HFFc6 (cell line): ENCODE data around the gene ARHGAP28. TPM values are rescaled to one million over a fixed set of nuclear protein-coding genes. Genes with fewer than 3 reads are reported as not detected.

Experiments used
- DNase-seq: peaks from one replicate; pipeline ENCODE4 v3.0.0-alpha.2; 2018
- H3K27ac Mint-ChIP-seq: 2 replicates; pipeline ENCODE4 v1.8.0; 2020; ENCODE audit warnings: mild to moderate bottlenecking, mixed read lengths
- H3K27me3 Mint-ChIP-seq: 2 replicates; pipeline ENCODE4 v1.8.0; 2021; ENCODE audit warnings: mild to moderate bottlenecking, moderate library complexity, mixed read lengths; ENCODE audit not compliant: insufficient read depth
- H3K36me3 Mint-ChIP-seq: 2 replicates; pipeline ENCODE4 v1.8.0; 2021; ENCODE audit warnings: low read depth, mixed read lengths
- H3K4me1 Mint-ChIP-seq: 2 replicates; pipeline ENCODE4 v1.8.0; 2020; ENCODE audit warnings: low read depth, mixed read lengths
- H3K4me3 Mint-ChIP-seq: 2 replicates; pipeline ENCODE4 v1.8.0; 2020; ENCODE audit warnings: mild to moderate bottlenecking, moderate library complexity, mixed read lengths
- H3K9me3 Mint-ChIP-seq: 2 replicates; pipeline ENCODE4 v1.8.0; 2020; ENCODE audit warnings: mild to moderate bottlenecking, mixed read lengths
- total RNA-seq, 6 experiments: library from RNA; stranded (reverse); fragmentation: NEBNext Ultra II Directional; extraction: Animal tissue kit (Norgen Biotek cat#: 25700); gene quantifications; 2 replicates in 1 of 6; 3 replicates in 5 of 6; pipeline ENCODE4 v1.2.3, GENCODE V29; 2021
- TF ChIP-seq, protein P1 (sequence below): fragments of 200-600 bp; sonication (generic); IDR thresholded peaks from 2 replicates; pipeline ENCODE4 v1.5.0; 2021; ENCODE audit warnings: antibody characterized with exemption, mild to moderate bottlenecking

ARHGAP28 gene
- total RNA-seq, 6 experiments from 2014 or later, result 0.05 to 0.97 (median 0.39) TPM; not detected in 1

DNA sequence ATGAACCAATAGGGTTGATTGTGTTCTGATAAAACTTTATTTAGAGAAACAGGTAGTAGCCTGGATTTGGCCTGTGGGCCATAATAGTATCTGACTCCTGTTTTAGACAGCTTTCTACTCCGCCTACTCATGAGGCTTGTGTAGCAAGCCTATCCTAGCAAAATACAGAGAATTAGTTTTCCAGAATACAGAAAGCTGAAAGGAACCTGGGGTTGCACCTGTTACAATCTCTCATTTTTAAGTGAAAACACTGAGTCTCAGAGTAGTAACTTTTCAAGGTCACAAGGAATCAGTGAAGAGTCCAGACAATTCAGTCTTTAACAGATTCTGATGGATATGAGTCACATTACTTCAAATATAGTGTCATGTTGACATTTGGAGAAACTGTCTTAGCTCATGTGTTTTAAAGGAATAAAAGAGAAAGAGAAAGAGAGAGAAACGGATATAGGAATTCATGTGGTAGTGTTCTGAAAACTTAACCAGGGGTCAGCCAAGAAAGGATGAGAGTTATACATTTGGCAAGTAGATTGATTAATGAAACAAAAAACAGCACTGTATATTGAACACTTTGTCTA lies 17.0 kb downstream of the ARHGAP28 start:
- no peaks in the 10 kb centered on the region for H3K36me3 Mint-ChIP-seq
- DNase-seq, result no peak
- H3K9me3 Mint-ChIP-seq, result peaks cover 23% of the 10 kb centered on the region; the same call in 1 of the 2 replicates
- H3K4me3 Mint-ChIP-seq, result no peak overlapping the region
- TF ChIP-seq, protein P1, sequence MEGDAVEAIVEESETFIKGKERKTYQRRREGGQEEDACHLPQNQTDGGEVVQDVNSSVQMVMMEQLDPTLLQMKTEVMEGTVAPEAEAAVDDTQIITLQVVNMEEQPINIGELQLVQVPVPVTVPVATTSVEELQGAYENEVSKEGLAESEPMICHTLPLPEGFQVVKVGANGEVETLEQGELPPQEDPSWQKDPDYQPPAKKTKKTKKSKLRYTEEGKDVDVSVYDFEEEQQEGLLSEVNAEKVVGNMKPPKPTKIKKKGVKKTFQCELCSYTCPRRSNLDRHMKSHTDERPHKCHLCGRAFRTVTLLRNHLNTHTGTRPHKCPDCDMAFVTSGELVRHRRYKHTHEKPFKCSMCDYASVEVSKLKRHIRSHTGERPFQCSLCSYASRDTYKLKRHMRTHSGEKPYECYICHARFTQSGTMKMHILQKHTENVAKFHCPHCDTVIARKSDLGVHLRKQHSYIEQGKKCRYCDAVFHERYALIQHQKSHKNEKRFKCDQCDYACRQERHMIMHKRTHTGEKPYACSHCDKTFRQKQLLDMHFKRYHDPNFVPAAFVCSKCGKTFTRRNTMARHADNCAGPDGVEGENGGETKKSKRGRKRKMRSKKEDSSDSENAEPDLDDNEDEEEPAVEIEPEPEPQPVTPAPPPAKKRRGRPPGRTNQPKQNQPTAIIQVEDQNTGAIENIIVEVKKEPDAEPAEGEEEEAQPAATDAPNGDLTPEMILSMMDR, result no peak
- no peaks in the 10 kb centered on the region; the same call in 1 of the 2 replicates for H3K4me1 Mint-ChIP-seq
- H3K27me3 Mint-ChIP-seq, result no peaks in the 10 kb centered on the region; the same call in 1 of the 2 replicates
- H3K27ac Mint-ChIP-seq, result no peak overlapping the region; the same call in 1 of the 2 replicates

DNA sequence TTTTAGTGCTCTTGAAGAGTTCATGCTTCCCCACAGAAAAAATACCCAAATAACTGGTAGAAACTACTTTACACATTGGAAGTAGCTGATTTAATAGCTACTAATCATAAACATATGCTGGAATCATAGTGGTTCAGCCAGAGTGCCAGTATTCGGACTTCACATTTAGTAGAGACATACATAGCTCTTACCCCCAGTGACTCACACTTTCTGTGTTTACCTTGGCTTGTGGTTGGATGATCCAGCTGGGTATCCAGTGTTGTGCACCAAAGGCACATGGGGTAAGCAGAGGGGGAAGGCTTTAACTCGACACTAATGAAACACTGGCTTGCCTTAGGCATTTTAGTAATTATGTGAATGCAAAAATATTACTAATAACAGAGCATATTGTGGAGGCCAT lies 18.1 kb downstream of the ARHGAP28 start:
- peak; percentile 48 for DNase-seq
- no peak overlapping the region for H3K27ac Mint-ChIP-seq
- TF ChIP-seq, protein P1, result no peak
- no peak overlapping the region for H3K4me3 Mint-ChIP-seq
- no peaks in the 10 kb centered on the region; the same call in 1 of the 2 replicates for H3K27me3 Mint-ChIP-seq
- peaks cover 18% of the 10 kb centered on the region for H3K9me3 Mint-ChIP-seq
- H3K36me3 Mint-ChIP-seq, result no peaks in the 10 kb centered on the region
- no peaks in the 10 kb centered on the region; the same call in 1 of the 2 replicates for H3K4me1 Mint-ChIP-seq

DNA sequence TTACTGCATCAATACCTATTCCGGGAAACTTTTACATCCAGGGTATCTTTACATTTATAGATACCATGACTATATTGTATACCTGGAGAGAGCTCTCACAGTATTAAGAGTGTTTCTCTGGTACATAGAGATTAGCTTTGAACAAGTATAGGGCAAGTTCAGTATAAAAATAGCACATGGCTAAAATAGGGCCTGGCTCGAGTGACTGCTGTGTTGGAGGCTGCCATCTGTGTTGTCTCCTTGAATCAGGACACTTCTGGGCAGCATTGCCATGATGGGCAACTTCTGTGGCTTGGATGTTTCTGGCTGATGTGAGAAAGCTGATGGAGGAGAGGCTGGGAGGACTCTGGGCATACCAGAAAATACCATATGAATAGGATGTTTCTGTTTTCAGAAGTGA lies 18.7 kb downstream of the ARHGAP28 start:
- no peaks in the 10 kb centered on the region for H3K36me3 Mint-ChIP-seq
- no peak overlapping the region for H3K27ac Mint-ChIP-seq
- H3K9me3 Mint-ChIP-seq, result peaks cover 15% of the 10 kb centered on the region
- no peaks in the 10 kb centered on the region; the same call in 1 of the 2 replicates for H3K27me3 Mint-ChIP-seq
- H3K4me3 Mint-ChIP-seq, result no peak overlapping the region
- no peaks in the 10 kb centered on the region; the same call in 1 of the 2 replicates for H3K4me1 Mint-ChIP-seq
- DNase-seq, result no peak
- TF ChIP-seq, protein P1, result no peak

DNA sequence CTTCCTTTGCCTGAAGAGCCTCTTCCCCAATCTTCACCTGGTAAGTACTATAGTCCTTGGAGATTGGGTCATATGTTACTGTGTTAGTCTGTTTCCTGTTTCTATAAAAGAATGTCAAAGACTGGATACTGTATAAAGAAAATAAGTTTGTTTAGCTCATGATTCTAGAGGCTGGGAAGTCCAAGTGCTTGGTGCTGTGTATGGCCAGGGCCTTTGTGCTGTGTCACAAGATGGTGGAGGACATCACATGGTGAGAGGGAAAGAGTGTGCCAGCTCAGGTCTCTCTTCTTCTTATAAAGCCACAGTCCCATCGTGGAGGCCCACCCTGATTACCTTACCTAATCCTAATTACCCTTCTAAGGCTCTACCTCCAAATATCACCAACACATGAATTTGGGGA lies 20.9 kb downstream of the ARHGAP28 start:
- Mint-ChIP-seq H3K27ac (no peak overlapping the region), H3K4me1 (no peaks in the 10 kb centered on the region; the same call in 1 of the 2 replicates), H3K27me3 (no peaks in the 10 kb centered on the region; the same call in none of the 2 replicates), H3K9me3 (peaks cover 15% of the 10 kb centered on the region), H3K36me3 (no peaks in the 10 kb centered on the region), H3K4me3 (no peak overlapping the region)
- no peak for DNase-seq
- TF ChIP-seq, protein P1, result no peak

DNA sequence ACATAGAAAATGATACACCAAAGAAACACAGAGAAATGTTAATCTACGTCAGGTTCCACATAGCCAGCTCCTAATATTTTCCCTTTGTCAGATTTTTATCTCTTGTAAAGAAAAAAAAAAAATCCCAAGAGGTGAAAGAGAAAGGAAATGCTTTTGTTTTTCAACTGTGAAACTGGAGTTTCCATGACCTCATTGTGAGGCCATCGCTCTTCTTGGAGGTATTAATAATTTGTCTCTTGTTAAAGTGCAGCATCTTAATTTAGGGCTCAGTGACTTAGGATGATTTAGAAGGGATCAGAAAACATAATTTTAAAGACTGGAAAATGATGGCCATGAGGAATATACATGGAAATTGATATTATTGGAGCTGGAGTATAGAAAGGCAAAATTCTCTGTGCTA lies 21.7 kb downstream of the ARHGAP28 start:
- peaks cover 15% of the 10 kb centered on the region for H3K9me3 Mint-ChIP-seq
- H3K4me3 Mint-ChIP-seq, result no peak overlapping the region
- no peaks in the 10 kb centered on the region; the same call in none of the 2 replicates for H3K27me3 Mint-ChIP-seq
- TF ChIP-seq, protein P1, result no peak
- H3K27ac Mint-ChIP-seq, result no peak overlapping the region
- H3K36me3 Mint-ChIP-seq, result no peaks in the 10 kb centered on the region
- no peak for DNase-seq
- no peaks in the 10 kb centered on the region; the same call in 1 of the 2 replicates for H3K4me1 Mint-ChIP-seq
